ENCODE measurements around the gene ERC2.

Gene ERC2

DNA sequence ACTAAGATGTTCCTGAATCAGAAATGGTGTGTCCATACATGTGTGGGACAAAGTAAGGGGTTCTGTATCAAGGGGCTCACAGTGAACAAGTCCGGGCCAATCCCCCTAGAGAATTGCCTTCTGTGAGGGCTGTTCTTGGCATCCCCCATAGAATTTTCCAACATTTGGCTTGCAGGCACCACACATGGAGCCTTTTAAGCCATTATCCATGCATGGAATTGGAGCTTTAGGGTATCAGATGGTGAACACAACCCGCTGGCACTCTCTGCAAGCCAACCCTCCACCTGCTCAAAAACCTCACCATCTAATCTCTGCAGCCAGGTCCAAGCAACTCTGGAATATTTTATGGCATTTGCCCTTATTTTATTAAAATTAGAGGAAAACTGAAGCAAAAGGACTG is 278.7 kb downstream of the ERC2 start:
- DNase-seq (ENCODE audit: low read depth in 2 of 2) = no peak

- no peak for DNase-seq (ENCODE audit: low read depth in 2 of 2)
Measured at GRCh38 chr3:56188201-56188600, 280.1 kb downstream of the ERC2 start.

- no peak for DNase-seq (ENCODE audit: low read depth in 2 of 2)
Measured at GRCh38 chr3:56187051-56187450, 281.2 kb downstream of the ERC2 start.

- DNase-seq (ENCODE audit: low read depth in 2 of 2) = no peak
Measured at GRCh38 chr3:56185827-56186226, 282.4 kb downstream of the ERC2 start.

DNA sequence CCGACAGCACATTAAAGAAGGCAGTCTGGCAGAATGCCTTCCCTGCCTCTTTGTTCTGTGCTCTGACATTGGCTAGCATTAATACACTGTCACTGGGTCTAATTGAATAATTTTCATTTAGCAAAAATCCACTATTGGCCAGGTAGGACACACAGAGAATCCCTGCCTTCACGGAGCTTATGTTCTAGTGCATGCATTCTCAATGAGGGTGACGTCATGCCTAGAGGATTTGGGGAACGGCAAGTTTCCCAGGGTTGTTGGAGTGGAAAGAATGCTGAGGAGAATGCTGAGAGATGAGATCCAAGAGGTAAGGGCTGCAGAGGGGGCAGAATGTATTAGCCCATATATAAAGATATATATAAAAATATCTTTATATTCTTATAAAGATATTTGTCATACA is 284.7 kb downstream of the ERC2 start:
- DNase-seq (ENCODE audit: low read depth in 2 of 2) = no peak

DNA sequence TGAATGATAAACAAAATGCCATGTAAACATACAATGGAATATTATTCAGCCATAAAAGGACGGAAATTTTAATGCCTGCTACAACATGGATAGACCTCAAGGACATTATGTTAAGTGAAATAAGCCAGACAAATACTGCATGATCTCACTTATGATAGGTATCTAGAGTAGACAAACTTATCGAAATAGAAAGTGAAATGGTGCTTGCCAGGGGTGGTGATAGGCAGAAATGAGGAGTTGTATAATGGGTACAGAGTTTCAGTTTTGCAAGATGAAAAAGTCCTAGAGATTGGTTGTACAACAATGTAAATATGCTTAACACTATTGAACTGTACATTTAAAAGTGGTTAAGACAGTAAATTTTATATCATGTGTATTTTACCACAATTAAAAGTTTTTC is 287.8 kb downstream of the ERC2 start:
- no peak for DNase-seq (ENCODE audit: low read depth in 2 of 2)

DNA sequence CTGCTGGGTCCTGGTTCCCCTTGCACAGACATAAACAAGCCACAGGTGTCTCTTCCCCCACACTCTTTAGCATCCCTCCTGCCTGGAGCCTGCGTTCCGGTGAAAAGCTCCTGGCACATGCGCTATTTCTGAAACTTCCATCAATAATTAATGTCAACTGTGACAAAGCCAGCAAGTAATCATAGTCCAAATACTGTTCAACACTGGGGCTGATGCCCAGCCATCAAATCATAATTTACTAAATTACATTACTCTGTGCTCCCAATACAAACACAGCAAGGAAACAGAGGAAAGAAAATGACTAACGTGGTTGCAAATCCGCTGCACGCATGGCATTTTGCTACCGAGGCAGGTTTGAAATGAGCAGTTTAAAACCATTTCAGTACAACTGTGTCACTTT is 294.7 kb downstream of the ERC2 start:
- DNase-seq (ENCODE audit: low read depth in 2 of 2) = no peak

DNA sequence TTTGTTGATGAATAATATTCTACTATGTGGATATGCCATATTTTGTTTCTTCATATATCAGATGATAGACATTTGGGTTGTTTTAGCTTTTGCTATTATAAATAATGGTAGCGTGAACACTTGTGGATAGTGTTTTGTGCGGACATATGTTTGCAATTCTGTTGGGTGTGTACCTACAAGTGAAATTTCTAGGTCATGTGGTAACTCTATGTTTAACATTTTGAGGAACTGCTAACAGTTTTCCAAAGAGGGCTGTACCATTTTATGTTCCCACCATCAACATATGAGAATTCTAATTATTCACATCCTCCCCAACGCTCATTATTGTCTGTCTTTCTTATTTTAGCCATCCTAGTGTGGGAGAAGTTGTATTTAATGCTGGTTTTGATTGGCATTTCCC is 303.8 kb downstream of the ERC2 start:
- no peak for DNase-seq (ENCODE audit: low read depth in 2 of 2)

- no peak for DNase-seq (ENCODE audit: low read depth in 2 of 2)
Measured at GRCh38 chr3:56157693-56158362, 310.4 kb downstream of the ERC2 start.

DNA sequence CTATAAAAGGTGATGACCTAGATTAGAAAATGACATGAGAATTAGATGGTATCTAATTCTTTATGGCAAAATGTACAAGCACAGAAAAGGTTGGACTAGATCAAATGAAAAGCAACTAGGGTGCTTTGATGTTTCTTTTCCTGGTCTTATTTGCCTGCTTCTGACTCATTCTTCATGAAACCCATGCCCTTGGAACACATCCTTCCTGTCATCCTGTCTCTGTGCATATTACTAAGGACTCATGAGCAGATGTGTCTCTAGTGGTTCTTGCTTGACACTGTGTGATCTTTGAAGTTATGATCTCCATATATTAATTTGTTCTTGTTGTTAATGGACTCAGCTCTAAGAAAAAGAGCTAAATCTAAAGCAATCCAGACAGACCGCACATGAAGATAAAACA is 314.0 kb downstream of the ERC2 start:
- DNase-seq (ENCODE audit: low read depth in 2 of 2) = no peak

GRCh38 chr3:56147354-56147753 is 320.9 kb downstream of the ERC2 start:
- no peak for DNase-seq (ENCODE audit: low read depth in 2 of 2)

DNA sequence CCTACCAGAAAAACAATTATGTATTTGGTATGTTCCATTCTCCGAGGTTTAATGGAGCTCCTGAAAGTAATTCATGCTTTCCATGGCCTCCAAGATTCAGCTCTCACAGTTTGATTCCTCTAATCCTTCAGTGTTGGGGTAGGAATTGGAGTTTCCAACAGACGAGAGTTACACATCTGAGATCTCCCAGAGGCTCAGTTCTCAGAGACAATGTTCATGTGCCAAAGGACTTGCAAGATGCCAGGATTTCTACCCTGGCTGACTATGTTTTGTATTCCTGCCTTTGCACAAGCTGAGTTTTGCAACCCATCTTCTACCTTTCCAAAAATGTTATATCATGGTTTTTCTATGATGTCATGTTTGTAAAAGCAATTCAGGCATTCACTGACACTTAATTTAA is 322.9 kb downstream of the ERC2 start:
- DNase-seq (ENCODE audit: low read depth in 2 of 2) = no peak

- DNase-seq (ENCODE audit: low read depth in 2 of 2) = no peak
Measured at GRCh38 chr3:56144805-56145204, 323.5 kb downstream of the ERC2 start.

GRCh38 chr3:56137415-56137814 is 330.9 kb downstream of the ERC2 start:
- DNase-seq (ENCODE audit: low read depth in 2 of 2) = no peak

DNA sequence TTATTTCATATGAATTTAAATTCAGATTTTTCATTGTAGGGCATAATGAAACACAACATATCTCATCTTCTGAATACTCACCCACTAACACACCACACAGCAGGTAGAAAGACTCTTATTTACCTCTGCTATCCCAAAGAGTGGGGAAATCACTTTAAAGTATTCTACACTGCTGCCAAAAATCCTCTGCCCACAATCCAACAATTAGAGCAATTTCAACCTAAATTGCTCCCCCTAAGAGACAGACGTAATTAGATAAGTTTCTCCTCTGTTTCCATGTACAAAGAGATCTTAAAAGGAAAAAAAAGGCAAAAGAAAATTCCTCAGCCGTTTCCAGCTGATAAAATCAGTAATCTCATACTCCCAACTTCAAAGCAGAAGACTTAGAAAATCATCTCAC is 331.8 kb downstream of the ERC2 start:
- no peak for DNase-seq (ENCODE audit: low read depth in 2 of 2)

GRCh38 chr3:56135941-56136340 is 332.3 kb downstream of the ERC2 start:
- no peak for DNase-seq (ENCODE audit: low read depth in 2 of 2)

DNA sequence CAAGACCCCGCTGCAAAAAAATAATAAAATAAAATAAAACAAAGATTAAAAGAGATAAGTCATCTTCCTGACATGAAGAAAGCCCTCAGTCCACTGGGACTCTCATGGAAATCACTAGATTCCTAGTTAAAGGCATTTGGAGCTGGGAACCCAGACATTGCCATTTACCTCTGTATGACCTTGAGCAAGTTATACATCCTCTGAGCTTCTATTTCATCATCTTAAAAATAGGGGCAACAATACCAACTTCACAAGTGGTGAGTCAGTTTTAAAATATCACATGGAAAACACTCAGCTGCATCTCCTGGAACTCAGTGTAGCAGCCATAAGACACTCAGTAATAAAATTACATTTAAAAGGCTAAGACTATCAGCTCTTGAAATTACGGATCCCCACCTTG is 334.8 kb downstream of the ERC2 start:
- no peak for DNase-seq (ENCODE audit: low read depth in 2 of 2)

- no peak for DNase-seq (ENCODE audit: low read depth in 2 of 2)
Measured at GRCh38 chr3:56132762-56133161, 335.5 kb downstream of the ERC2 start.

- no peak for DNase-seq (ENCODE audit: low read depth in 2 of 2)
Measured at GRCh38 chr3:56131974-56132590, 336.2 kb downstream of the ERC2 start.

DNA sequence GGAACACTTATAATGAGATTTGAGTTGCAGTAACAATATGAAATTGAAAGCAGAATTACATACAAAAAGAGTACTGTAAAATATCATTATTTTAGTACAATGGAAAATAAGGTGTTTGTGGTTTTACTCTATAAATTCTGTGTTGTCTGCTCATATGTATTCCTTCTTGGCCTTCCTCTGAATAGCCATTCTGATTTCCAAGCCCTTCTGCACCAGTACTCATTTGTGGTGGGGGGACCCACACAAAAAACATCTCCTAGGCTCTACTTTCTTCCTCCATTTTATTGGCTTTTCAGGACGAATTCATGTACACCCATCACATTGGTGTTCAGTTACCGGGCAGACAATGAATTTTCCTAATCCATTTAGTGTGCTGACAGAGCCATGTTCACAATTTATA is 338.2 kb downstream of the ERC2 start:
- no peak for DNase-seq (ENCODE audit: low read depth in 2 of 2)

GRCh38 chr3:56126632-56127031 is 341.6 kb downstream of the ERC2 start:
- no peak for DNase-seq (ENCODE audit: low read depth in 2 of 2)

GRCh38 chr3:56125358-56126005 is 342.8 kb downstream of the ERC2 start:
- no peak for DNase-seq (ENCODE audit: low read depth in 2 of 2)

GRCh38 chr3:56124546-56124945 is 343.7 kb downstream of the ERC2 start:
- DNase-seq (ENCODE audit: low read depth in 2 of 2) = no peak

All from stimulated activated CD4-positive, alpha-beta T cell treated with anti-CD3 and anti-CD28 coated beads, Interleukin-1b, Interleukin-23, amount 100 ng/mL, for 4 hours (primary cell).